Ammon's horn (tissue), 1 donor: ENCODE results near the gene OR13J1.
A peak's percentile ranks its signal among the peaks of the same experiment; 100 is the strongest.
"Not testable (repeated sequence)": the region's sequence is repeated elsewhere in the genome, so short reads cannot be mapped to it uniquely, and the experiment has no call there.

Experiments used
- DNase-seq: peaks from one replicate; pipeline ENCODE4 v3.0.0-alpha.2; 2016; ENCODE audit warnings: low spot score

OR13J1 gene

GRCh38 chr9:35870351-35870923 lies at the start of gene OR13J1:
Gene OR13J1 (minus strand): TSS chr9:35870401. CDS start chr9:35870401, 0 bp downstream.
- DNase-seq = no peak

- DNase-seq = no peak
These were observed 49.2 kb upstream of the OR13J1 start for GRCh38 chr9:35919212-35920008.

GRCh38 chr9:35918780-35919179 lies 48.6 kb upstream of the OR13J1 start:
- no peak for DNase-seq

- DNase-seq = no peak
These were observed 47.1 kb upstream of the OR13J1 start for GRCh38 chr9:35917261-35917660.

- DNase-seq = no peak
These were observed 45.6 kb upstream of the OR13J1 start for GRCh38 chr9:35915681-35916294.

GRCh38 chr9:35914301-35914807 lies 44.2 kb upstream of the OR13J1 start:
- no peak for DNase-seq

- not testable (repeated sequence) for DNase-seq
These were observed 43.2 kb upstream of the OR13J1 start for GRCh38 chr9:35913429-35913828.

GRCh38 chr9:35912791-35913400 lies 42.7 kb upstream of the OR13J1 start:
- DNase-seq = no peak

GRCh38 chr9:35911690-35912089 lies 41.5 kb upstream of the OR13J1 start:
- DNase-seq = no peak

GRCh38 chr9:35910613-35911359 lies 40.6 kb upstream of the OR13J1 start:
- no peak for DNase-seq

GRCh38 chr9:35909687-35910612 lies 39.7 kb upstream of the OR13J1 start:
- no peak for DNase-seq

- DNase-seq = no peak
These were observed 39.1 kb upstream of the OR13J1 start, which contains the start of gene SPAAR for GRCh38 chr9:35909274-35909673. Gene SPAAR (plus strand): TSS chr9:35909490. CDS start chr9:35910464, 974 bp downstream.

GRCh38 chr9:35908504-35909125 lies 38.4 kb upstream of the OR13J1 start:
- no peak for DNase-seq

GRCh38 chr9:35907711-35908503 lies 37.7 kb upstream of the OR13J1 start:
- DNase-seq = peak; percentile 43

GRCh38 chr9:35906923-35907699 lies 36.9 kb upstream of the OR13J1 start:
- no peak for DNase-seq

GRCh38 chr9:35905912-35906679 lies 35.9 kb upstream of the OR13J1 start, which contains the start of gene HRCT1:
Gene HRCT1 (plus strand): TSS chr9:35906202. CDS start chr9:35906288, 86 bp downstream.
- DNase-seq = peak; percentile 56

- no peak for DNase-seq
These were observed 35.0 kb upstream of the OR13J1 start for GRCh38 chr9:35905051-35905781.
